Measurements from ENCODE around the gene ISCA1.
"Not testable (repeated sequence)": the region's sequence is repeated elsewhere in the genome, so short reads cannot be mapped to it uniquely, and the experiment has no call there.

The ISCA1 gene

GRCh38 chr9:86304236-86304730, 21.9 kb upstream of the ISCA1 start:
- H3K4me3 ChIP-seq (ENCODE audit: control insufficient read depth, low read depth, low read length), result no peak overlapping the region
- DNase-seq (ENCODE audit: low read depth), result no peak
- TF ChIP-seq CTCF (IDR thresholded peaks at IDR 0.05; ENCODE audit: control insufficient read depth, insufficient read depth, low read depth, low read length, missing control alignments), result no peak

- no peak for DNase-seq (ENCODE audit: low read depth)
- TF ChIP-seq CTCF (IDR thresholded peaks at IDR 0.05; ENCODE audit: control insufficient read depth, insufficient read depth, low read depth, low read length, missing control alignments), result no peak
- H3K4me3 ChIP-seq (ENCODE audit: control insufficient read depth, low read depth, low read length), result no peak overlapping the region
These were observed 21.1 kb upstream of the ISCA1 start for GRCh38 chr9:86303316-86303975.

- H3K4me3 ChIP-seq (ENCODE audit: control insufficient read depth, low read depth, low read length), result no peak overlapping the region
- DNase-seq (ENCODE audit: low read depth), result no peak
- TF ChIP-seq CTCF (IDR thresholded peaks at IDR 0.05; ENCODE audit: control insufficient read depth, insufficient read depth, low read depth, low read length, missing control alignments), result no peak
These were observed 19.3 kb upstream of the ISCA1 start for GRCh38 chr9:86301686-86302085.

GRCh38 chr9:86300701-86301100, 18.4 kb upstream of the ISCA1 start:
- H3K4me3 ChIP-seq (ENCODE audit: control insufficient read depth, low read depth, low read length), result no peak overlapping the region
- no peak for DNase-seq (ENCODE audit: low read depth)
- TF ChIP-seq CTCF (IDR thresholded peaks at IDR 0.05; ENCODE audit: control insufficient read depth, insufficient read depth, low read depth, low read length, missing control alignments), result no peak

- TF ChIP-seq CTCF (IDR thresholded peaks at IDR 0.05; ENCODE audit: control insufficient read depth, insufficient read depth, low read depth, low read length, missing control alignments), result no peak
- H3K4me3 ChIP-seq (ENCODE audit: control insufficient read depth, low read depth, low read length), result no peak overlapping the region
- no peak for DNase-seq (ENCODE audit: low read depth)
These were observed 16.5 kb upstream of the ISCA1 start for GRCh38 chr9:86298873-86299272.

- DNase-seq (ENCODE audit: low read depth); H3K4me3 ChIP-seq (ENCODE audit: control insufficient read depth, low read depth, low read length): not testable (repeated sequence)
These were observed 8.0 kb upstream of the ISCA1 start for GRCh38 chr9:86290341-86290740.

- TF ChIP-seq CTCF (IDR thresholded peaks at IDR 0.05; ENCODE audit: control insufficient read depth, insufficient read depth, low read depth, low read length, missing control alignments), result no peak
- DNase-seq (ENCODE audit: low read depth), result no peak
- H3K4me3 ChIP-seq (ENCODE audit: control insufficient read depth, low read depth, low read length), result no peak overlapping the region
These were observed 6.3 kb upstream of the ISCA1 start for GRCh38 chr9:86288499-86289198.
